Heart left ventricle (tissue), 16 donors: ENCODE measurements around the gene AURKB. TPM values are rescaled to one million over a fixed set of nuclear protein-coding genes. Genes with fewer than 3 reads are reported as not detected.
A peak's percentile ranks its signal among the peaks of the same experiment; 100 is the strongest.

Experiments used
- ATAC-seq, 4 donors: fragments of 200-7000 bp; cut with Tn5 transposase; one replicate each; pipeline ENCODE4 v1.9.1; 2020 to 2022; ENCODE audit warnings: moderate library complexity in 4 of 4, mild to moderate bottlenecking in 3 of 4, moderate number of reproducible peaks in 1 of 4
- DNase-seq, 5 donors: peaks; one replicate each; pipeline ENCODE4 v3.0.0-alpha.2; 2020
- H3K27ac ChIP-seq, 12 donors: fragments of 200-600 bp; sonication (generic) in 4 of 12; one replicate each; pipeline versions ENCODE4 v1.5.0 to v1.8.0; 2016 to 2022; ENCODE audit warnings: mild to moderate bottlenecking in 2 of 12
- H3K27me3 ChIP-seq, 9 donors: fragments of 200-600 bp; sonication (generic) in 2 of 9; one replicate each; pipeline versions ENCODE4 v1.5.1 to v1.8.0; 2016 to 2022; ENCODE audit warnings: mild to moderate bottlenecking in 3 of 9
- H3K36me3 ChIP-seq, 9 donors: fragments of 200-600 bp; sonication (generic) in 2 of 9; one replicate each; pipeline versions ENCODE4 v1.5.0 to v1.8.0; 2018 to 2022; ENCODE audit warnings: mild to moderate bottlenecking in 2 of 9
- H3K4me1 ChIP-seq, 12 donors: fragments of 200-600 bp; sonication (generic) in 4 of 12; one replicate each; pipeline versions ENCODE4 v1.5.0 to v1.8.0; 2016 to 2022; ENCODE audit warnings: mild to moderate bottlenecking in 3 of 12
- H3K4me3 ChIP-seq, 12 donors: fragments of 200-600 bp; sonication (generic) in 4 of 12; one replicate each; pipeline versions ENCODE4 v1.5.0 to v1.8.0; 2017 to 2022; ENCODE audit warnings: mild to moderate bottlenecking in 9 of 12, moderate library complexity in 4 of 12
- H3K9me3 ChIP-seq, 12 donors: fragments of 200-600 bp; sonication (generic) in 4 of 12; one replicate each; pipeline versions ENCODE4 v1.5.0 to v1.8.0; 2016 to 2022; ENCODE audit warnings: mild to moderate bottlenecking in 1 of 12
- POLR2A ChIP-seq, 2 donors: fragments of 450-650 bp; IDR thresholded peaks; one replicate each; pipeline ENCODE4 v1.6.1; 2017; ENCODE audit warnings: antibody characterized with exemption in 2 of 2, mild to moderate bottlenecking in 2 of 2, moderate library complexity in 2 of 2
- WGBS, 4 donors: extraction: QIAGEN DNeasy Blood & Tissue Kit in 2 of 4; methylation state at CpG; one replicate each; pipeline versions ENCODE4 v1.1.5 to v1.1.7; 2013 to 2018; 5-methylcytosine and 5-hydroxymethylcytosine counted together
- intact Hi-C, 10 donors: fragments of 100-400 bp; cut with DNase I; formaldehyde crosslinking; loops; one replicate each; pipeline versions ENCODE4 v1.11.1 to v1.14.2; 2022
- microRNA counts, 2 donors: library from miRNA; unstranded; fragments of <30 nt; microRNA quantifications; one replicate each; lab custom pipeline; 2016
- microRNA-seq, 4 donors: library from miRNA; unstranded; fragments of <30 nt; microRNA quantifications; one replicate each; pipeline versions ENCODE4 to v1.2.0, GENCODE V29; 2017 to 2020
- polyA plus RNA-seq, 2 donors: library from polyadenylated mRNA; stranded (reverse); fragments of 200-250 nt; gene quantifications; one replicate each; pipeline ENCODE4 v1.2.3, GENCODE V29; 2013
- total RNA-seq, 9 donors: library from RNA; depleted of rRNA in 2 of 9; stranded (reverse); fragments of >200 nt in 2 of 9; fragmentation: NEBNext Ultra II Directional in 3 of 9; extraction: Animal tissue kit (Norgen Biotek cat#: 25700) in 3 of 9; gene quantifications; one replicate each; pipeline versions ENCODE4 v1.1.0 to v1.2.4, GENCODE V29; 2016 to 2023
- TF ChIP-seq, protein P1 (sequence below), 12 donors: fragments of 200-600 bp; sonication (generic) in 4 of 12; IDR thresholded peaks; one replicate each; pipeline versions ENCODE4 v1.5.0 to v1.8.0; 2018 to 2022; ENCODE audit warnings: antibody characterized with exemption in 12 of 12, mild to moderate bottlenecking in 5 of 12
- donor health status: ischemic (EF 13 %, LVEDD 7.1; RV severe dilation, severe dysfunction).
- donor health status: healthy with polysubstance abuse.
- donor health status: DM: no; HTN: yes; CAD: no.
- donor health status: DM: no; HTN: no; CAD: no.
- donor health status: ischemic (EF 25% LVEDD 6.9; RV normal size, moderate dysfunction).
- donor health status: ischemic (EF 25% LVEDD 5.7; RV mildly dilated, moderate dysfunction).
- donor health status: healthy.
- donor health status: DM: yes; HTN: yes; CAD: no.
- donor health status: ischemic (EF 35%, LVEDD 5.7; RV mildly dilated, moderate dysfunction).
- donor health status: nonischemic (EF 11% LVEDD 7.7; RV severe dilation, severe dysfunction).
- donor health status: DM: yes; HTN: yes; CAD: no.
- donor health status: PGD.
- donor health status: ischemic (EF 29% LVEDD 5.4; RV normal size, mild dysfunction).
- donor health status: nonischemic (EF 23%, LVEDD 6.1; RV moderate dilation, normal function).

AURKB gene
- total and polyA plus RNA-seq, 11 donors: 0.23 to 10.3 (median 0.68) TPM; not detected in 5

GRCh38 chr17:8155231-8155995 lies 55.0 kb downstream of the AURKB start:
- H3K27ac ChIP-seq: peak overlapping the region; percentile 98 to 100 (median 100)
- DNase-seq: peak in 1 of 5 donors; percentile 26

More at GRCh38 chr17:8155231-8155995, 55.0 kb downstream of the AURKB start:
- 7 to 20% (median 11%) methylated on average over 14 of the region's 14 CpGs for WGBS, 4 donors
- Histone ChIP-seq H3K4me3 (peak overlapping the region; percentile 69 to 97 (median 86)), H3K36me3 (peaks cover 0 to 28% (median 16%) of the 10 kb centered on the region in 9 donors), H3K9me3 (no peaks in the 10 kb centered on the region), H3K4me1 (peaks cover 18 to 81% (median 36%) of the 10 kb centered on the region in 12 donors), H3K27me3 (no peaks in the 10 kb centered on the region)
- ATAC-seq: no peak
- TF ChIP-seq, protein P1, sequence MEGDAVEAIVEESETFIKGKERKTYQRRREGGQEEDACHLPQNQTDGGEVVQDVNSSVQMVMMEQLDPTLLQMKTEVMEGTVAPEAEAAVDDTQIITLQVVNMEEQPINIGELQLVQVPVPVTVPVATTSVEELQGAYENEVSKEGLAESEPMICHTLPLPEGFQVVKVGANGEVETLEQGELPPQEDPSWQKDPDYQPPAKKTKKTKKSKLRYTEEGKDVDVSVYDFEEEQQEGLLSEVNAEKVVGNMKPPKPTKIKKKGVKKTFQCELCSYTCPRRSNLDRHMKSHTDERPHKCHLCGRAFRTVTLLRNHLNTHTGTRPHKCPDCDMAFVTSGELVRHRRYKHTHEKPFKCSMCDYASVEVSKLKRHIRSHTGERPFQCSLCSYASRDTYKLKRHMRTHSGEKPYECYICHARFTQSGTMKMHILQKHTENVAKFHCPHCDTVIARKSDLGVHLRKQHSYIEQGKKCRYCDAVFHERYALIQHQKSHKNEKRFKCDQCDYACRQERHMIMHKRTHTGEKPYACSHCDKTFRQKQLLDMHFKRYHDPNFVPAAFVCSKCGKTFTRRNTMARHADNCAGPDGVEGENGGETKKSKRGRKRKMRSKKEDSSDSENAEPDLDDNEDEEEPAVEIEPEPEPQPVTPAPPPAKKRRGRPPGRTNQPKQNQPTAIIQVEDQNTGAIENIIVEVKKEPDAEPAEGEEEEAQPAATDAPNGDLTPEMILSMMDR (IDR thresholded peaks at IDR 0.05): no peak
- TF ChIP-seq POLR2A (IDR thresholded peaks at IDR 0.05): no peak
- intact Hi-C loops: loop anchor here in 4 of 10 donors (2.0 to 10.0 kb wide), 4 partner anchors 17 to 311 kb away; partner anchors contain the start of genes HES7 (in 2 of the 4), CYB5D1 (in 1 of the 4), NAA38 (in 1 of the 4) and TMEM88 (in 1 of the 4)

MicroRNA genes within 50 kb of the gene (microRNA counts, 767-probe panel; counts per million panel counts)
- 0 to 71.6 counts per million in 2 donors for microRNA hsa-miR-4521 (lab: Ali Mortazavi, UCI)

Small RNA genes within 50 kb of the gene (microRNA-seq; reads per million reads assigned to microRNA genes)
- gene MIR4521: 0.83 to 52.5 (median 16.4) reads per million in 4 donors

Other genes with a start within 250 kb of the AURKB start
- gene GUCY2D, start 208.0 kb downstream of the AURKB start, total RNA-seq: not detected
- gene GUCY2D, start 208.0 kb downstream of the AURKB start, polyA plus RNA-seq: under 1 TPM in 1 of 2 donors, not detected in 1; 0.04 TPM
- 1 to 10 TPM in 1 of 9 donors, under 1 TPM in 4, not detected in 4; 0.07 to 2.2 (median 0.18) TPM for gene ALOX15B, start 171.5 kb downstream of the AURKB start, total RNA-seq
- gene ALOX15B, start 171.5 kb downstream of the AURKB start, polyA plus RNA-seq: 1 to 10 TPM in 1 of 2 donors, under 1 TPM in 1; 0.23 to 1.4 TPM
- gene ALOX12B, start 122.9 kb downstream of the AURKB start, total RNA-seq: not detected
- gene ALOX12B, start 122.9 kb downstream of the AURKB start, polyA plus RNA-seq: not detected
- gene ALOXE3, start 92.1 kb downstream of the AURKB start, total RNA-seq: not detected
- under 1 TPM in 1 of 2 donors, not detected in 1; 0.12 TPM for gene ALOXE3, start 92.1 kb downstream of the AURKB start, polyA plus RNA-seq
- under 1 TPM in 4 of 9 donors, not detected in 5; 0.17 to 0.76 (median 0.44) TPM for gene HES7, start 86.5 kb downstream of the AURKB start, total RNA-seq
- under 1 TPM; 0.23 to 0.40 TPM for gene HES7, start 86.5 kb downstream of the AURKB start, polyA plus RNA-seq
- 100 to 1,000 TPM in 3 of 9 donors, 10 to 100 TPM in 6; 40.2 to 132 (median 86.3) TPM for gene PER1, start 58.2 kb downstream of the AURKB start, total RNA-seq
- 100 to 1,000 TPM in 1 of 2 donors, 10 to 100 TPM in 1; 96.2 to 164 TPM for gene PER1, start 58.2 kb downstream of the AURKB start, polyA plus RNA-seq
- 10 to 100 TPM; 21.5 to 67.2 (median 51.1) TPM for gene VAMP2, start 47.6 kb downstream of the AURKB start, total RNA-seq
- gene VAMP2, start 47.6 kb downstream of the AURKB start, polyA plus RNA-seq: 10 to 100 TPM; 49.0 to 50.6 TPM
- gene TMEM107, start 34.2 kb downstream of the AURKB start, total RNA-seq: 10 to 100 TPM in 3 of 9 donors, 1 to 10 TPM in 6; 5.3 to 16.4 (median 8.4) TPM
- 1 to 10 TPM; 3.8 to 8.9 TPM for gene TMEM107, start 34.2 kb downstream of the AURKB start, polyA plus RNA-seq
- gene BORCS6, start 20.4 kb downstream of the AURKB start, total RNA-seq: 10 to 100 TPM in 3 of 9 donors, 1 to 10 TPM in 6; 6.1 to 13.5 (median 8.1) TPM
- gene BORCS6, start 20.4 kb downstream of the AURKB start, polyA plus RNA-seq: 10 to 100 TPM in 1 of 2 donors, 1 to 10 TPM in 1; 5.1 to 12.9 TPM
- gene CTC1, start 37.5 kb upstream of the AURKB start, total RNA-seq: 10 to 100 TPM in 7 of 9 donors, 1 to 10 TPM in 2; 4.6 to 24.4 (median 12.1) TPM
- gene CTC1, start 37.5 kb upstream of the AURKB start, polyA plus RNA-seq: 10 to 100 TPM in 1 of 2 donors, 1 to 10 TPM in 1; 7.9 to 13.3 TPM
- 10 to 100 TPM in 7 of 9 donors, 1 to 10 TPM in 2; 7.7 to 23.8 (median 14.1) TPM for gene PFAS, start 38.7 kb upstream of the AURKB start, total RNA-seq
- gene PFAS, start 38.7 kb upstream of the AURKB start, polyA plus RNA-seq: 10 to 100 TPM in 1 of 2 donors, 1 to 10 TPM in 1; 6.1 to 11.8 TPM
- gene RANGRF, start 78.1 kb upstream of the AURKB start, total RNA-seq: 10 to 100 TPM; 22.3 to 33.6 (median 27.1) TPM
- 10 to 100 TPM; 36.3 to 54.2 TPM for gene RANGRF, start 78.1 kb upstream of the AURKB start, polyA plus RNA-seq
- 1 to 10 TPM in 8 of 9 donors, under 1 TPM in 1; 0.52 to 7.5 (median 2.1) TPM for gene SLC25A35, start 84.8 kb upstream of the AURKB start, total RNA-seq
- 1 to 10 TPM; 2.2 to 3.9 TPM for gene SLC25A35, start 84.8 kb upstream of the AURKB start, polyA plus RNA-seq
- gene ARHGEF15, start 99.7 kb upstream of the AURKB start, total RNA-seq: 10 to 100 TPM; 14.3 to 40.5 (median 18.2) TPM
- 10 to 100 TPM; 11.9 to 15.8 TPM for gene ARHGEF15, start 99.7 kb upstream of the AURKB start, polyA plus RNA-seq
- gene ODF4, start 129.3 kb upstream of the AURKB start, total RNA-seq: not detected
- not detected for gene ODF4, start 129.3 kb upstream of the AURKB start, polyA plus RNA-seq
- 1,000 to 10,000 TPM in 8 of 9 donors, 100 to 1,000 TPM in 1; 967 to 1,970 (median 1,265) TPM for gene RPL26, start 172.6 kb upstream of the AURKB start, total RNA-seq
- gene RPL26, start 172.6 kb upstream of the AURKB start, polyA plus RNA-seq: 1,000 to 10,000 TPM; 1,139 to 4,104 TPM
- gene RNF222, start 187.3 kb upstream of the AURKB start, total RNA-seq: not detected
- gene RNF222, start 187.3 kb upstream of the AURKB start, polyA plus RNA-seq: not detected
- 10 to 100 TPM; 23.3 to 35.2 (median 25.8) TPM for gene NDEL1, start 225.3 kb upstream of the AURKB start, total RNA-seq
- 10 to 100 TPM; 16.5 to 36.4 TPM for gene NDEL1, start 225.3 kb upstream of the AURKB start, polyA plus RNA-seq